ENCODE data around the gene GPX1. TPM values are rescaled to one million over a fixed set of nuclear protein-coding genes. Genes with fewer than 3 reads are reported as not detected.

GPX1 gene
- total RNA-seq, 4 donors from 2014 or later, result 126 to 400 (median 228) TPM

Other genes starting within 250 kb of the GPX1 start
- gene USP19, start 237.5 kb downstream of the GPX1 start, total RNA-seq, result 10 to 100 TPM; 37.8 to 52.3 (median 40.7) TPM
- gene LAMB2, start 225.3 kb downstream of the GPX1 start, total RNA-seq, result 100 to 1,000 TPM in 3 of 4 donors, 10 to 100 TPM in 1; 66.0 to 319 (median 175) TPM
- 10 to 100 TPM; 17.0 to 31.1 (median 23.1) TPM for gene CCDC71, start 192.0 kb downstream of the GPX1 start, total RNA-seq
- 10 to 100 TPM; 18.0 to 58.6 (median 46.3) TPM for gene KLHDC8B, start 186.8 kb downstream of the GPX1 start, total RNA-seq
- gene C3orf62, start 81.1 kb downstream of the GPX1 start, total RNA-seq, result 1 to 10 TPM; 1.8 to 3.6 (median 3.0) TPM
- 10 to 100 TPM in 3 of 4 donors, 1 to 10 TPM in 1; 8.1 to 29.6 (median 19.3) TPM for gene USP4, start 18.3 kb downstream of the GPX1 start, total RNA-seq
- 100 to 1,000 TPM; 290 to 421 (median 345) TPM for gene RHOA, start 53.6 kb upstream of the GPX1 start, total RNA-seq
- gene TCTA, start 54.1 kb upstream of the GPX1 start, total RNA-seq, result 10 to 100 TPM; 10.9 to 17.8 (median 16.0) TPM
- gene AMT, start 64.1 kb upstream of the GPX1 start, total RNA-seq, result 1 to 10 TPM in 3 of 4 donors, under 1 TPM in 1; 0.80 to 1.7 (median 1.2) TPM
- gene NICN1, start 71.0 kb upstream of the GPX1 start, total RNA-seq, result 1 to 10 TPM; 1.8 to 7.6 (median 3.3) TPM
- gene DAG1, start 111.9 kb upstream of the GPX1 start, total RNA-seq, result 10 to 100 TPM; 36.2 to 74.2 (median 51.3) TPM
- under 1 TPM; 0.11 to 0.19 (median 0.16) TPM for gene BSN, start 196.1 kb upstream of the GPX1 start, total RNA-seq